NCI-H1930 (cell line): ENCODE measurements around the gene APOL4.
"Not testable (repeated sequence)": the region's sequence is repeated elsewhere in the genome, so short reads cannot be mapped to it uniquely, and the experiment has no call there.

ENCODE experiments used
- DNase-seq, 2 experiments: peaks; one replicate each; lab custom pipeline; 2025; lab: John Stamatoyannopoulos, UW

Gene APOL4, protein sequence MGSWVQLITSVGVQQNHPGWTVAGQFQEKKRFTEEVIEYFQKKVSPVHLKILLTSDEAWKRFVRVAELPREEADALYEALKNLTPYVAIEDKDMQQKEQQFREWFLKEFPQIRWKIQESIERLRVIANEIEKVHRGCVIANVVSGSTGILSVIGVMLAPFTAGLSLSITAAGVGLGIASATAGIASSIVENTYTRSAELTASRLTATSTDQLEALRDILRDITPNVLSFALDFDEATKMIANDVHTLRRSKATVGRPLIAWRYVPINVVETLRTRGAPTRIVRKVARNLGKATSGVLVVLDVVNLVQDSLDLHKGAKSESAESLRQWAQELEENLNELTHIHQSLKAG

DNA sequence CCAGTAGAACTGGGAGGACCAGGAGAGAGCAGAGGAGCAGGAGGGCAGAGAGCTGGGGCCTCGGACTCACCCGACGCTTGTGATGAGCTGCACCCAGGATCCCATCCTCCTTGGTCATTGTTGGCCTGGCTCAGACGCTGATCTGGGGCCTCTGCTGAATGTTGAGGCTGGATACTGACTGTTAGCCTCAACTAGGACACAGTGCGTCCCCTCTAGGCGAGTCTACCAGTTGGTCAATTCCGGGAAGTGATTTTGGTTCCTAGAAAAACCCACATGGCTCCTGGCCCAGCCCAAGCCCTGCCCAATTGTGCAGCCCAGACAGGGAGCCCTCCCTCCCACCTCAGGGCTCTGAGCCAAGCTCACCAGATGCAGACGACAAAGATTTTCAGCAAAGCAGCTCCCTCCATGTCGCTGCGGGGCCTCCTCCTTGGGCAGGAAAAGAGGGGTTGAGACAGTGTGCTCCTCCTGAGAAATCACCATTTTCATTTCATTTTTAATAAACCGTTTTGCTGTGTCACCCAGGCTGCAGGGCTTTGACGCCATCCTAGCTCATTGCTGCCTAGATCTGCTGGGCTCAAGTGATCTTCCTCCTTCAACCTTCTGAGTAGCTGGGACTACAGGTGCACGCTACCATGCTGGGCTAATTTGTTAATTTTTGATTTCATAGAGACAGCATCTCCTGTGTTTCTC lies at the start of gene APOL4:
Gene APOL4, minus strand, starts transcription at position 180 of the 690 bp plus-strand sequence. Its CDS starts 75 bp downstream, at position 105.
- DNase-seq = no peak

DNA sequence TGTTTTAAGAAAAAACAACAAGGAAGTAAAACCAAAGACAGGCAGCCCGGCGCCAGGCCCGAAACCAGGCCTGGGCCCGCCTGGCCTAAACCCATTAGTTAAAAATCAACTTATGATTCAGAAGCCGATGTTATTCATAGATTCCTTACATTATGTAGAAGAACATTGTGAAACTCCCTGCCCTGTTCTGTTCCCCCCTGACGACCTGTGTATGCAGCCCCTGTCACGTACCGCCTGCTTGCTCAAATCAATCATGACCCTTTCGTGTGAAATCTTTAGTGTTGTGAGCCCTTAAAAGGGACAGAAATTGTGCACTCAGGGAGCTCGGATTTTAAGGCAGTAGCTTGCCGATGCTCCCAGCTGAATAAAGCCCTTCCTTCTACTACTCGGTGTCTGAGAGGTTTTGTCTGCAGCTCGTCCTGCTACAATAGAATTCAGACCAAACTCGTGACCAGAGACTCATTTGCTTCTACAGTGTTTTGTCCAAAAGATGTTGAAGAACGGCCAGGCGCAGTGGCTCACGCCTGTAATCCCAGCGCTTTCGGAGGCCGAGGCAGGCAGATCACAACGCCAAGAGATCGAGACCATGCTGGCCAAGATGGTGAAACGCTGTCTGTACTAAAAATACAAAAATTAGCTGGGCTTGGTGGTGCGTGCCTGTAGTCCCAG lies 48.8 kb upstream of the APOL4 start:
- DNase-seq = not testable (repeated sequence)

DNA sequence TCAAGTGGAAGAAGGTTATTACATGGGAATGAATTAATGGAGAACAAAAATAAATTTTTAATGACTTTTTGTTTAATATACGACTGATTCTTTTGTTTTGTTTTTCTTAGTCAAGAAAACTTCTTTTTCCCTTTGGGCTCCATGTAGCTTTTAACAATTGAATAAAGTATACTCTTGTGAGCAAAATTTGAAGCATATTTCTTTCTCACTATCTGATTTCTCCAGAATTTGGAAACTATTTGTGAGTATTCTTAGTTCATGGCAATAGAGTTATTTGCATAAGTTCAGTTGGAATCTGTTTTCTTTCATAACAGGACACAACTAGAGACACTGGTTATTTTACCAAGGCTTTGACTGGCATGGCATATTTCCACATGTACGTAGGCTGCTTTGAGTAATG lies 47.6 kb upstream of the APOL4 start:
- DNase-seq = no peak

DNA sequence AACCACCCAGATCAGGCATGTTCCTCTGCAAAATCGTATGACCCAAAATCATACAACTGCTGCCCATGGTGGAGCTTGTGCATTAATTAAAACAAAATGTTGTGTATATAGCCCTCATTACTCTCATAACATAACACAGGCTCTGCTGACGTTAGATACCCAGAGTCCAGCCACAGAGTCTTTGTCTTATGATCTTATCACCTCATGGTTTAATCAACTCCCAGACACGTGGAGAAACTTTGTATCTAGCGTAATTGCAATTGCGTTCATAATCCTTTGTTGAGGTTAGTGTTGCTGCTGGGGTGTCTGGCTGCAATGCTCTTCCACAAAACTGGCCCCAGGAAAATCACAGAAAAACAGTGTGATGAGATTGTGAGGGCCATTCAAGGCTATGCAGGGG lies 46.3 kb upstream of the APOL4 start:
- DNase-seq = no peak

DNA sequence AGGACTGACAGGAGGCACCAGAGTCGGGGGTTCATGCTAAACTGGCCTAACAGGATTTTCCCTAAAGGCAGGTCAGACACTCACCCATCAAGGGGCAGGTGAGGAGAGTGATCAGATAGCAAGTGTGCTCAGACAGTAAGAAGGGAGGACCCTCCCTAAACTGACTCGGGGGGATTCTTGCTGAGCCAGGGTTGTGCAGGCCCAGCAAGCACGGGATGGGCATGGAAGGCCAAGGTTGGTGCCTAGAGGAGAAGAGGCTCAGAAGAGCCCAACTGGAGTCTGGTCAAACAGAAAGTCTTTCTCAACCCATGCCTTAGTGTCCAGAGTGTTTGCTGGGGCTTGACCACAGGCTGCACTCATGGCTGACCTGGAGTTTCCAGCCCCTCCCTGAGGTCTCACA lies 45.1 kb upstream of the APOL4 start:
- no peak for DNase-seq

DNA sequence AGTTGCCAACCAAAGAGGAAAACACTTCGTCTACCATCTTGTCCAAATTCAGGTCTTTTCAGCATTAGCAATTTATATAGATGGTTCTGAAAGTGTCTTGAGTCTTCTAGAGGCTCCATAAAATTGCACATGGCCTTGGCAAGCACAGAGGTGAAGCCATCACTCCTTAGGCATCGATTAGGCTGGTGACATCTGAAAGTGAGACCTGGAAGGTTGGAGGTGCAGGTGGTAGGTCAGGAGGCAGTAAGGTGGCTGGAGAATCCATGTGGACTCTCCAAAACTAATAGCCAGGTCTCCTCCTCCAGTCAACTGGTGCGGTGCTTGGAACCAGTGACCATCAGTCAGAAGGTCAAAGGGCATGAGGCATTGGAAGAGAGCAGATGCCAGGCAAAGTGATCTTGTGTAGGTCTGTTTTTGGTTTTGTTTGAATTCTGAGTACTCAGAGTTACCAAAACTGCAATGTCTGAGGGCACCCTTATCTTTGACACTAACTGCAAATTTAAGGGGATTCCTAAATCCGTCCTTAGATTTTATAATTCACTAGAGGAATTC lies 44.3 kb upstream of the APOL4 start:
- no peak for DNase-seq

DNA sequence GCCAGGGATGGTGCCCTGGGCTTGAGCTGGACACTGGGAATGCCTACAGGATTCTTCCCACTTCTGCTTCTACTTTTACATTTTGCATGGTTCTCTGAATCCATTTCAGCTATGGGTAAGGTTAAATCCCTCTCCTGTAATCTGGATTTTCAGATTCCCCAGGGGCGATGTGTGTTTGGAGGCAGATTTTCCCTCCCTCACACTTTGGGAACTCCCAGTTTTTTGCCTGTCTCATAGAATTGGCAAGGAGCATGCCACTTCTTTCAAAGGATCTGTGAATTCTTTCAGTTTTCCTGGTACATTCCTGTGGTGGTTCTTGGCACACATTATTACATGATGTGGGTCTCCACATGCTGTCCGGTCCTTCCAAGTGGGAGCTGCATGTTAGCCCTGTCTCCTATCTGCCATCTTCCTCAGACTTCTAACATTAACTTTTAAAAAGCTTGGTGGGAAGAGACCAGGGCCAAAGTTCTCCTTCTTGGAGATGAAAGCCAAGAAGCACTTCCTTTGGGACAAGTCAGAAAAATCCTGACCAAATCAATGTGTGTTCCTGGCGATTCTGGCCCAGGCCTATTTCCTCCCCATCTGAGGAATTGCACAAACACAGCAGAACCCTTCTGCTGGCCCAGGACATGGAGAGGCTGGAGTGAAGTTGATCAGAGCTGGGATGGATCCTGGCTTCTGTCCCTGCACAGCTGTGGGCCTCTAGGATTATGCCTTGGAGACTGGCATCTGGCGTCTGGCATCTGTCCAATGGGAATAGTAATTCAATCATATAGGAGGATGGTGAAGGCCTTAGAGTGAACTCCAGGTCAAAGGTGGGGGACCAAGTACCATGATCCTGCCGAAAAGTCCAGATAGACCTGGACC lies 43.1 kb upstream of the APOL4 start:
- no peak for DNase-seq

DNA sequence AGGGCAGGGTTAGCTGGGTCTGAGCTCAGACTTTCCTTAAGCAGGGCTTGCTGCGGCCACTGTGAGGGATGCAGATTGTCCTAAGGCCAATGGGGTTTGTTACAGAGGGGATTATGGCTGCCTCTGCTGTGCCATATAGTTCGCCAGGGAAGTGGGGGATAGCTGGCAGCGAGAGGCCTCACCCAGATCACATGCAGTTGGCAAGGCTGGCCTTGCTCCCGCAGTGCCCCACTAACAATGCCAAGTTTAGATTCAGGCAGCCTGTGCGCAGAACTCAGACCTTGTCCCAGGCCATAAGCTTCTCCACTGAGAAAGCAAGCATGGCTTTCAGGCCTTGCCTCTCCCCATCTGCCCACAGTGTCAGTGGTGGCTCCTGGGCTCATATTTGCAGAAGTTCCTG lies 42.4 kb upstream of the APOL4 start:
- no peak for DNase-seq

DNA sequence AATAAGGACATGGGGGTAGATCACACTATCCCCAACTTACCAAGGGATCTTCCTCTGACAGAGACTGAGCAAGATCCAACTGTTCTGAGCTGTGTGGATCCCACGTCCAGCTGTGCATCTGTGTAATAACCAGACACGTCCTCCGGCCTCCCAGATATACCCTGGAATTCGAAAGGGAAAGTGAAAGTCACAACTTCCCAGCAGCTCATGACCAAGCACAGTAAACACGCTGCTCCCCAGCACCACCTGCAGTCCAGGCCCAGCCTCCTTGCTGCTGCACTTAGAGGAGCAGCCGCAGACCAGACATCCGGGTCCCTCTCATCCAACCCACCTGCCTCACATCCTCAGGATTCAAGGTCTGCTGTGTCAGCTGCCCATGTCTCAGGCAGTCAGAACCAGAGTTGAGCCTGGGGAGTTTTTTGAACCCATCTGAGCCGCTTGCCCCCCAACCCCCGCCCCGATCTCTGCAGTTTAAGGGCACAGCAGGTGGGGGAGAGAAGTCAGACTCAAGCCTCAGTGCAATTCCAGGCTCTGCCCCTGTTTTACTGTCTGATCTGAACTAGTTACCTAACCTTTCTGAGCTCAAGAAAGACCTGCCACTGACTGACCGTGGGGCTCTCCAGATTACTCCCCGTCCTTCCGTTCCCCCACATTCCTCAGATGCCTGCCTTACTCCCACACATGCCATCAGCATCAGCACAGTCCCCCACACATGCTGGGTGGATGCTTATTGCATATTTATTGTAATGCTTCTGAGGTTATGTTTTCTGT lies 38.0 kb upstream of the APOL4 start, which contains the start of gene APOL2:
Gene APOL2, minus strand, starts transcription at position 127 of the 771 bp plus-strand sequence. CDS start 6,365 bp downstream, outside the sequence.
- DNase-seq = peak; percentile 34 to 65

DNA sequence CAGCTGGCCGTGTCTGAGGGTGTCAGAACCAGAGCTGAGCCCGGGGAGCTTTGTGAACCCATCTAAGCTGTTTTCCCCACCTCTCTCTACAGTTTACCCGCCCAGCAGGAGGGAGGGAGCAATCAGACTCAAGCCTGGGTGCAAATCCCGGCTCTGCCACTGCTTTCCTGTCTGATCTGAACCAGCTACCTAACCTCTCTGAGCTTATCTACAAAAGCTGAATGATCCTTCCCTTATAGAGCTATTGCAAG lies 37.5 kb upstream of the APOL4 start:
- DNase-seq = no peak

DNA sequence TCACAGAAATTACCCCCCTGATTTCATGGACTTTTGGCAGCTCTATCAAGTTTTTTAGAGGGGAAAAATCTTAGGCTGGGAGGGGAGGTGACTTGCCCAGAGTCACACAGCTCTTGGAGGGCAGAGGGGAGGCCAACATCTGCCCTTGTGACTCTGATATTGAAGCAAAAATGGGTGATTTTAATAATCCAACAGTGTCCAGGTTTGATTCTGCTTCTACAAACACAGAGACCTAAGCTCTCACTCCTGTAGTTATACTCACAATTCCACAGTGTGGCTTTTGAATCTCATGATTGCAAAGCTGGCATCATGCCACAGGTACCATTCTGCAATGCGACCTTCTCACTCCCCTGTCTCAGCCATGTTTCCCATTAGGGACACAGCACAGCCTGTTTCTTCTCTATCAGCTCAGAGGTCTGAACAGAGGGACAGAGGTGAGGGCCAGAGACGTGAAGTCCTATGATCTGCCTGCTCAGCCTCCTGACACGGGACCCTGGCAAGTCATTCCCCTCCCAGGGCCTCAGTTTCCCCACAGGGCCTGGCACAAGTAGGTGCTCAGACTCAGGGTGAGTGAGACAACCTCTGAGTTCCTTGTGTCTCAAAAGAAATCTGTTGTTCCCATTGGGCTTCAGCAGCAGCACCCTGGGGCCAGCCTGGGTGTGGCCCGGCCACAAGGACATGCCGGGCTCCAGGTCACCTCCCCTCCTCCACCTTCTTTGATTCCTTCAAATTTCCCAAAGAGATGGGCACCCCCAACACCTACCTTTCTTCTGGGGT lies 37.0 kb upstream of the APOL4 start:
- DNase-seq = no peak

DNA sequence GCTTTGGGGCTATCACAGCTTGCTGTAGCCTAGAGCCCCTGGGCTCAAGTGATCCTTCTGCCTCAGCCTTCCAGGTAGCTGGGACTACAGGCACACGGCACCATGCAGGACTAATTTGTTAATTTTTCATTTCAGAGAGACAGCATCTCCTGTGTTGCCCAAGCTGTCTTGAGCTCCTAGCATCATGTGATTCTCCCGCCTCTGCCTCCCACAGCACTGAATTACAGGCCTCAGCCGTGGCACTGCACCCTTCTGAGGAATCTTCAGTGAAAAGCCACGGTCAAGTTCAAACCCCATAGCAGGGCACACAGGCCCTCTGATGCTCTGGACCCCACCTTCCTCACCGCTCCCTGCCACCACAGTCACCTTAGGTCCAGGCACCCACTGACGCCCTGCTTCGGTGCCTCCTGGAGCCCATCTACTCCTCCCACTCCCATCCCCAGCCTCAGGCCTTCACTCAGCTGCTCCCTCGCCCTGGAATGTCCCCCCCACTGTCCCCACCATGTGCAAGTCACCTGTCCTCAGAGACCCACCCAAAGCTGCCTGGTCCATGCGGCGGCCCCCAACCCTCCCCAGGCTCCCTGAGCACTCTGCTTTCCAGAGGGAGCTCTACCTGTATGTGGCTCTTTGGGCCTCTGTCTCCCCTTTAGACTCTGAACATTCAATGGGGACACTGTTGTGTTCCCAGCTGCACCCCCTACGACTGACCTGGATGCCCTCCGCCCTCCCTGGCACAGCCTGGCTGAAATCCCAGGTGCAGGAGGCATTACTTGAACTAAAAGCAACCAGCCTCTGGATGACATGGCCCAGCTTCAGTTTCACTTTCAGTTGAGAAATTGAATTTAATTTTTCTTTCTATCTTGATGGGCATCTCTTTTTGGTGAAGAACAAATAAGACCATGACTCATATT lies 36.1 kb upstream of the APOL4 start:
- no peak for DNase-seq

DNA sequence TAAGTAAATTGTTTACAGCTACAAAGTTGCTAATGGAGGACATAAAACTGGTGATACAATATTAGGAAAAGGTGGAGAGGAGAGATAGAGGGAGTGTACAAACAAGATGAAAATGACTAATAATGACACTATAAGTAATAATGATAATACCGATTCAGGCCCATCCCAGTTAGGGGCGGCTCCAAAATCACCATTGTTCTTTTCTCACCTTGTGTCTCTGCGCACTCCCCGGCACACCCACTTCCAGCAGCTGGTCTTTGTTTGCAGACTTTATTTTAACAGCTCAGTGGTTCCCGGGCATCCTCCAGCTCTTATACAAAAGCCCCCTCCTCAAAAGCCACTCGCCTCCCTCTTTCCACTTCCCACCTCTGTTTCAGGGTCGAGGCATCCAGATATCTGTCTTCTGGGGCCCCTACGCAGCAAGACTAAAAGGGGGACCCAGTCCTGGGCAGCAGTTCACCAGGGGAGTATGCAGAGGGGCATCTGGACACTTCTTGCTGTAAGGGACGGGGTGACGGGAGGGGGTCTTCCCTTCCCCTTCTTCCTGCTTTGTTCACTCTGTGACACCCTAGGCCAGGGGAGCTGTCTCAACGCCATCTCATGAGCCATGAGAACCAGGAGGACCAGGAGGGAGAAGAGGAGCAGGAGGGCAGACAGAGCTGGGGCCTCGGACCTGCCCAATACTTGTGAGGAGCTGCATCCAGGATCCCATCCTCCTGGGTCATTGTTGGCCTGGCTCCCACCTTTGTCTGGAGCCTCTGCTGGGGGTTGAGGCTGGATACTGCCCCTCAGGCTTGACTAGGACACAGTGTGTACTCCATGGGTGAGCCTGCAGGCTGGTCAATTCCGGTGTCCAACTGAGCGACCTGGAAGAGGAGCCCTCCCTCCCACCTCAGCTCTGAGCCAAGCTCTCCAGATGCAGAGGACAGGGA lies 35.0 kb upstream of the APOL4 start:
- DNase-seq = no peak

DNA sequence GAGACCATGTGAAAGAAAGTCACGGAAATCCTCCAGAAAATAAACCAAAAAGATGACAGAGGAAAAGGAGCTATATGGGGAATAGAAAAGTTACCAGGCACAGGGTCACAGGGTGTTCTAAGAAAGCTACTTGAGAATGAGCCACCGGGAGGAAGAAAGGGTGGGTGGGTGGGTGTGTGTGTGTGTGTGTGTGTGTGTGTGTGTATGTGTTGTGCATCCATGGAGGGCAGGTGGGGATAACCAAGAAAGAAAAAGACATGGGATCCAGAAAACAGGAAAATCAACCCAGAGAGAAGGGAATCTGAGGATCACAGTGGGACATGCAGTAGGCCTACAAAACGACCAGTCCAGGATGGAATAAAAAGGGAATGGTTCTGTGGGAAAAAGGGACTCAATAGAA lies 34.0 kb upstream of the APOL4 start:
- DNase-seq = no peak

DNA sequence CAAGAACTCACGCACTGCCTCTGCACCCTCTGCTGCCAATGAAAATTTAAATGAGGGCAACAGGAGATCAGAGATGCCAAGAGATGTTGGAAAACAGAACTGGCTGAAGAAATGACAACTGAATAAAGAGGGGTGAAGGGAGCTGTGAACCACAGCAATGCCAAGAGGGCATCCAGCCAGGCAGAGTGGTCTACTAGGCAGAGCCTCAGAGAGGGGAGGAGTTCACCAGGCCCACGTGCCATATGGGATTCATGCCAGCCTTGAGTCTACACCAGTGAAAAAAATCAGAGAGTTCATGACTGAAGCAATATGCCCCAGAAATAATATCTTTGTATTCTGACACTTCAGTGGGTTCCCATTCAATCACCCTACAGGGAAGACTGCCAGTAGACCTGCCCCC lies 33.3 kb upstream of the APOL4 start:
- DNase-seq = no peak

DNA sequence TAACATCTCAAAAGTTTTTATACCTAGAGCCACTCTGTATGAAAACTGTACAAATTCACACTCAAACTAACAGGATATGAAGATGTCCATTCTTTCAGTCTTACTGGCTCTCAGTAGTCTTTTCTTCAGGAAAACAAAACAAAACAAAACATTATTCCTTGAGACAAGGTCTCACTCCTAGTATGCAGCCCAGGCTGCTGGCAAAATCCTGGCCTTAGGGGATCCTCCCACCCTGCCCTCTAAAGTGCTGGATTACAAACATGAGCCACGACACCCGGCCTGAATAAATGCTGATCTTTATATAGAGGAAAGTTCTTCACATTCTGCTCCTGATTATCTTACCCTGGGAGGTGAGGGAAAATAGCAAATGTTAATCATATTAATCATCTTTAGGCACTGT lies 32.6 kb upstream of the APOL4 start:
- DNase-seq = no peak

DNA sequence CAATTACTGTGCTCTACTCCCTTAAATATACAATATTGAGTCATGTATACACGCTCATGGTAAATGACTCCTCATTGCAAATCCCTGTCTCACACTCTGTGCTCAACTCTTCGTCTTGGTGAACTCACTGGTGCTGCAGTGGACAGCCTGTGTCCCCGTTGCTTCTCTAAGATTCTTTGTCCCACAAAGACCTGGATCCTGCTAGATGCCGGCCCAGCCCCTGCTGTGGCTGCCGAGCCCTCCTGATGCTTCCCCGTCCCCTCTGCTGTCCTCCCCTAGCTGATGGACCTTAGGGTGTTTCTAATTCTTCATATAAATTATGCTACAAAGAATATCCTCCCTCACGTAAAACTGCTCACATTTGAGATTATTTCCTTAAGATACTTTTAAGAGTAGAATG lies 32.2 kb upstream of the APOL4 start:
- DNase-seq = no peak

DNA sequence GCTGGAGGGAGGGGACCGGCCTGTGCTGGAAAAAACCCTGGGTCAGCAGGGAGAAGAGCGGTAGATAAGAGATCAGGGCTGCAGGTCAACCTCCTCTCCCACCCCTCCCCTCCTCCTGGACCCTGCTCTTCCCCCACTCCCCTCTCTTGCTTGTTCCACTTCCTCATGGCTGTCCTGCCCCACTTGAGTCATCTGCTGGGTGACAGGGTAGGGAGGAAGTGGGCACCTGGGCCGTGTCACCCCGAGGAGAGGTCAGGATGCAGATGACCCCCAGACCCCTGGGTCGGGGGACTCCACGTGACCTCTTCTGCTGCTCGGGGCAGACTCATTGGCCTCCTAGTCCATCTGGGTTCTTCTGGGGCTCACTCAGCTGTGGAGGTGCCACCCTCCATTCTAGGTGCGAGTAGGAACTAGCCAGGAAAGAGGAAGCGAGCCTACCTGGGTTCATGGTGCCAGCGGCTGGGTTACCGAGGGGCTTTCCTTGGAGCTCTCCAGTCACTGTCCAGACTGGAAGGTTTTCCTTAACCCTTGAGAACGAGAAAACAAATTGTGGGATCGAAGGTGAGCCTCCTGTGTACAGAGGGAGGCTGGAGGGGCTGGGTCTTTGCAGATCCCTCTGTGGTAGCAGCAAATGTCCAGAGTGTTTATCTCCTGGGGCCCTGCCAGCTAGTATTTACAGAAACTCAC lies 31.2 kb upstream of the APOL4 start:
- no peak for DNase-seq
